Cortex of kidney (tissue), 1 donor: ENCODE measurements around the gene BEND6.
"Not testable (repeated sequence)": the region's sequence is repeated elsewhere in the genome, so short reads cannot be mapped to it uniquely, and the experiment has no call there.

Source experiments
- DNase-seq: peaks from one replicate; lab custom pipeline; 2025; lab: John Stamatoyannopoulos, UW

The BEND6 gene

GRCh38 chr6:57033228-57033627 is 78.3 kb downstream of the BEND6 start:
- DNase-seq = no peak

DNA sequence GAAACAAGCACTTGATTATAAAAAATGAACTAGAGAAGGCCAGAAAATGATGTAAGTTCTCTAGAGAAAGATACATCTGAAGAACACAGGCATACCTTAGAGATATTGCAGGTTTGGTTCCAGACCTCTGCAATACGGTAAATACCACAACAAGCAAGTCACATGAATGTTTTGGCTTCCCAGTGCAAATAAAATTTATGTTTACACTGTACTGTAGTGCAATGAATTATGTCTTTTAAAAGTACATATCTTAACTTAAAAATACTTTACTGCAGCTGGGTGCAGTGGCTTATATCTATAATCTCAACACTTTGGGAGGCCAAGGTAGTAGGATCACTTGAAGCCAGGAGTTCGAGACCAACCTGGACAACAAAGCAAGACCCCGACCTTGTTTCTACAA is 80.6 kb downstream of the BEND6 start:
- no peak for DNase-seq

DNA sequence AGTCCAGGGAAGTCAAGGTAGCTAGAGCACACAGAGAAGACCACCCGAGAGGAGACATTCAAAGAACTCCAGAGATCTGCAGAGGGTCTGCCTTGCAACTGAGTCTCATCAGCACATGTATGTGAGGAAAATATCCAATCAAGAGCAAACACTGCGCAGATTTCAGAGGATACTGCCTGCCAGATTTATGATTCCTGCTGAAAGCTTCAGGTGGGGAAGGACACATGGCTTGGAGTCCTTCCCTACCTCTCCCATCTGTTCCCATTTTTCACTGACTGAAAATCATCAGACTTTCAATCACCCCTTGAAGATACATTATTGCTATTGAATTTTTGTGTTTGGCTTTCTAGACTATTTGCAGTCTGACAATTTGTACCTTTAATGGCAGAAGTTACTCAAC is 84.0 kb downstream of the BEND6 start:
- no peak for DNase-seq

GRCh38 chr6:57040011-57040410 is 85.1 kb downstream of the BEND6 start:
- no peak for DNase-seq

GRCh38 chr6:57044061-57044460 is 89.2 kb downstream of the BEND6 start:
- not testable (repeated sequence) for DNase-seq

DNA sequence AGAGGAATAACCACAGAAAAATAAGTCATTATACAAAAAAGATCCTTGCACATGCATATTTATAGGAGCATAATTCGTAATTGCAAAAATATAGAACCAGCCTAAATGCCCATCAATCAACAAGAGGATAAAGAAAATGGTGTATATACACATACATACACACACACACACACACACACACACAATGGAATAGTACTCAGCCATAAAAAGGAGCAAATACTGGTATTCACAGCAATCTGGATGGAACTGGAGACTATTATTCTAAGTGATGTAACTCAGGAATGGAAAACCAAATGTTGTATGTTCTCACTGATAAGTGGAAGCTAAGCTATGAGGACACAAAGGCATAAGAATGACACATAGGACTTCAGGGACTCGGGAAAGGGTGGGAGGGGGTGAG is 89.7 kb downstream of the BEND6 start:
- DNase-seq = no peak

GRCh38 chr6:57046332-57047256 is 91.7 kb downstream of the BEND6 start, which contains the start of gene KIAA1586:
KIAA1586 (plus strand) TSS chr6:57046693; CDS start chr6:57046756, 63 bp downstream.
- peak; percentile 9 for DNase-seq

DNA sequence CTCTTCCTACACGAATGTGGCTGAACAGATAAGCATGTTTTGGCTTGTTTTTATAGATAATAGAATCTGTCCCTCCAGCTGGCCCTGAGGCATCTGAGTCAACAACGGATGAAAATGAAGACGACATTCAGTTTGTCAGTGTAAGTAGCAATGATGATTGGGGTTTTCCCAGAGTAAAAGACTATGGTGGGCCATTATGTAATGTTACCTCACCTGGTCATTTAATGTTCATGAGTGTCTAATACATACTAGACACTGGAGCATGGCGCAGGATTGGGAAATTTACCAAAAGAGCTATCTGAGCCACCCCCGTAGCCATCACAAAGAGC is 92.3 kb downstream of the BEND6 start:
- not testable (repeated sequence) for DNase-seq

GRCh38 chr6:57047859-57048258 is 93.0 kb downstream of the BEND6 start:
- DNase-seq = not testable (repeated sequence)

DNA sequence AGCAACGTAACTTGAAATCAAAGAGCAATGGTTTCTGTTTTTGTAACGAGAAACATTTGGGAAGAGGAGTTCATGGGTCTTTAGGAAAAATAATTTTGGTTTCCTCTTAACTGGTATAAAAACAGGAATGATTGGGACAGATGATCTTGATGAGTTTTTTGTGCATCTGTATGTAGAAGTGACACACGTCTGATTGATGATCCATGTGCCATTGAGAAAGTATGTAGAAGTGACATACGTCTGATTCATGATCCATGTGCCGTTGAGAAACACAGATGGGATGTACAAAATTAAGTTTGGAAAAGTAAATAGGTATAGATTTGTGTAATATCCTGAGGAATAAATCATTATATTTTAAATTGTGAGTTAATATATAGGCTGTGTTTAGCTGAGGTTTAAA is 93.7 kb downstream of the BEND6 start:
- no peak for DNase-seq

- DNase-seq = no peak
These were observed 108.9 kb downstream of the BEND6 start for GRCh38 chr6:57063847-57064246.

DNA sequence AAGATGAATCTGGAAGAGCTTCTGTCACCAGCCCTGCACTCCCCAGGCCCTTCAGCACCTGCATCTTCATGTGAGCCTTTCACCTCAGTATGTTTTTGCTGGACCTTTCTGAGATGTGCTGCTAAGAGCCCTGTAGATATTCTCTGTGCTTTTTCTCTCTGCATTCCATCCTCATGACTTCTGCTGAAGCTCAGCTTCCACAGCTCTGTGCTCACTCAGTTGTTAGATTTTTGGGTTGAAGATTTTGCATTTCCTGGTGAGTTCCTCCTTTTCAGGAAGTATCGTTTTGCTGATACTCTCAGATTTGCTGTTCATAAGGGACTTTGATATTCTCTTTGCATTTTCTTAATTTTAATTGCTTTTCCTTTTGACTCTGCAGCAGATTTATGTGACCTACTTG is 109.9 kb downstream of the BEND6 start:
- DNase-seq = no peak

DNA sequence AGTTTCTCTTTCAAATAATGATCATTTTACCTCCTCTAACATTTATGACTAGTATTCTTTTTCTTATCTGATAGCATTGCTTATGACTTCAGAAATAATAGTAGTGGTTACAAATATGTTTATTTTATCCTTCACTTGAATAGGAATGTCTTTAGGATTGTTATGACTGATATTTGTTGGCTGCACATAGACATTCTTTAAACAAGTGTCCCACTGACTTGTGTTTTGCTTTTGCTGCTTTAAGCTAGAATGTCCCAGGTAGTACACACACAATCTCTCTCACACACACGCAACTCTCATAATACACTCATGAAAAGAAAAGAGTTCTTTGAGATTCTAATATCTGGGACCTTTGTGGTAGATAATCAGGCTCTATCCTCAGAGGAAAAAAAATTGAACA is 113.2 kb downstream of the BEND6 start:
- no peak for DNase-seq

DNA sequence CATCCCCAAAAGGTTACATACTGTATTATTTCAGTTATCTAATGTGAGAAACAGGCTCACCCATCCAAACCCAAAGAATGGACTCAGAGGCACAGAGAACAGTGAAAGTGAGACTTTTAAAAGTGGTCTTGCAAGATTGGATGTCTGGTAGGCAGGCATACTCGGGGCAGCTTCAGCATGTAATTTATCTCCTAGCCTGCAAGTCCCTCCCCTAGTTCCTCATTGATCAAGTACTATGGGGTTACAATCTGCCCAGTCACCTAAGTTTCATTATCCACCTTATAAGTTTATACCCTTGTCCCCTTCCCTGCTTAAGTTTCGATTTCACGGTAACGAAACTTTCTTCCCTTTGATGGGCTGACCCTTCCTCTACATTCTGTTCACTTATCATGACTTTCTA is 114.3 kb downstream of the BEND6 start:
- DNase-seq = no peak

GRCh38 chr6:57069920-57070331 is 115.0 kb downstream of the BEND6 start:
- no peak for DNase-seq

DNA sequence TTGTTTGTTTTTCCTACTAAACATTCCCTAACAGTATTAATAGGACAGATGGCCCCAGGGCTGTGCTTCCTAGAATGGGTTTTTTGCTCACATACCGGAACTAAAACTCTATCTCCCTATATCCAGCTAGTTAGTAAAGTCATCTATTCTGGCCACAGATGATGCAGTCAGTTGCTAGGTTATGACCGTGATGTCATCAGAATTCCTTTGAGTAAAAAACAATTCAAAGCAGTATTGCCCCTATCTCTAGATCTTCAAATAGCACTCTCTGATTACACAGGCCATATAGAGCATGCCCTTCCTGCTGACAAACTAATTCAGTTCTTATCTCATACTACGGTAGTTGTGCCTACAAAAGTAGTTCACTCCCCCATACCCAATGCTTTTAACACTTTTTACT is 117.2 kb downstream of the BEND6 start:
- DNase-seq = no peak

DNA sequence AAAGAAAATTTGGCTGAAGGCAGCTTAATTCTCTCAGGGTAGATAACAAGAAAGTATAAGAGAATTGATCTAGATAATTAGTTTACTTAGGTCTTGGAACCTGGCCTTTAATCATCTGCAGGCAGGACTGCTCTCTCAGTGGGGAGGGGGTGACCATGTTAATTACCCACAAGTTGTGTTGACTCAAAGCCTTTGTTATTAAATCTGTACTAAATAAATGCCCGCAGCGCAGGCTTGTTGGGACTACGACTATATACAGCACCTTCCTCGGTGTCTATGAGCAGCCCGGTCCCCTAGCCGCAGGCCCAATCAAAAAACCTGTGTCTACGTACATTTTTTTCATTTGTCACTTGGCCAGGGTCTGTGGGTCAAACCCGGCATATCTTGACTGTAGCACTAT is 119.5 kb downstream of the BEND6 start:
- DNase-seq = no peak

GRCh38 chr6:57075092-57075491 is 120.2 kb downstream of the BEND6 start:
- DNase-seq = no peak
